Activated CD8-positive, alpha-beta memory T cell treated with anti-CD3 and anti-CD28 coated beads for 24 hours (primary cell): Measurements from ENCODE around the gene EXOSC9.
A peak's percentile ranks its signal among the peaks of the same experiment; 100 is the strongest.
"Not testable (repeated sequence)": the region's sequence is repeated elsewhere in the genome, so short reads cannot be mapped to it uniquely, and the experiment has no call there.

ENCODE experiments used
- DNase-seq: peaks from one replicate; pipeline ENCODE4 v3.0.0-alpha.2; 2020

EXOSC9 gene, protein sequence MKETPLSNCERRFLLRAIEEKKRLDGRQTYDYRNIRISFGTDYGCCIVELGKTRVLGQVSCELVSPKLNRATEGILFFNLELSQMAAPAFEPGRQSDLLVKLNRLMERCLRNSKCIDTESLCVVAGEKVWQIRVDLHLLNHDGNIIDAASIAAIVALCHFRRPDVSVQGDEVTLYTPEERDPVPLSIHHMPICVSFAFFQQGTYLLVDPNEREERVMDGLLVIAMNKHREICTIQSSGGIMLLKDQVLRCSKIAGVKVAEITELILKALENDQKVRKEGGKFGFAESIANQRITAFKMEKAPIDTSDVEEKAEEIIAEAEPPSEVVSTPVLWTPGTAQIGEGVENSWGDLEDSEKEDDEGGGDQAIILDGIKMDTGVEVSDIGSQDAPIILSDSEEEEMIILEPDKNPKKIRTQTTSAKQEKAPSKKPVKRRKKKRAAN

GRCh38 chr4:121800961-121801714 is at the start of gene EXOSC9:
TSS of gene EXOSC9 (plus strand) at chr4:121801323. CDS start at chr4:121801425, 102 bp downstream.
- DNase-seq = peak; percentile 99

GRCh38 chr4:121752142-121752541 is 49.0 kb upstream of the EXOSC9 start:
- DNase-seq = not testable (repeated sequence)

DNA sequence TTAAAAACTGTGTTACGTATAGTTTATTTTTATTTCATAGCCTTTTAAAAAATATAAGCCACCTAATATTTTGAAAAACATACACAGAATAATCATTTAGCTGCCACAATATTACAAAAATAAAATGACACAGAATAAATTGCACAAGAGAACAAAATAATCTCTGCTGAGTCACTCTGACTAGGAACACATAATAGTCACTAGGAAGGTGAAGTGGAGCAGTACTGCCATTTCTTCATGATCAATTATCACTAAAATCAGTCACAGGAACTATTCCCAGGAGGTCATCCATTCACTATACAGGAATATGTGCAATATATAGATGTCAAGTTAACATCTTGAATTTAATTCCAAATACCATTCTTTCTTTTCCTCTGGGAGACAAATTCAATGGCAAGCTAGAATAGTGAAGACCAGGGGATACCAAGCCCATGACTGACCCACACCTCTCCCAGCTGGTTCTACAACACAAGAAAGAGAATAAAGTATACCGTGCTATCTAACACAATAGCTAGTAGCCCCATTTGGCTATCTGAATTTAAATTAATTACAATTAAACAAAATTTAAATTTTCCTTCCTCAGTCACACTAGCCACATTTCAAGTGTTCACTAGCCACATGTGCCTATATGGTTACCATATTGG is 42.1 kb upstream of the EXOSC9 start:
- no peak for DNase-seq

DNA sequence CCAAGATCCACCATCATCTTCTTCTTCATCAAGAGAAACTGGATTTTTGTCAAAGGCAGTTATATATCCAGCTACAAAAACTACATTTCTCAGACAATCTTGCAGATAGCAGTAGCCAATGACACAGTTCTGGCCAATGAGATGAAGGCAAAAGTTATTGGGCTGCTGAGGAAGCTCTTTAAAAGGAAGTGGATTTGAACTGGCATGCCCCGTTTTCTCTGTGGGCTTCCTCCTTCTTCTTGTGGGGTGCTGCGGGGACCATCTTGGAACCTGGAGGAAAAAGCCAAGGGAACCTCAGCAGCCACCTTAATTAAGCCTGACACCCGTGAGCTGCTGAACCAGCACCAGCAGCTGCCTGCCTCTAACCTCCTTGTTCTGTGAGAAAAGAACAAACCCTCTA is 40.9 kb upstream of the EXOSC9 start:
- DNase-seq = no peak

DNA sequence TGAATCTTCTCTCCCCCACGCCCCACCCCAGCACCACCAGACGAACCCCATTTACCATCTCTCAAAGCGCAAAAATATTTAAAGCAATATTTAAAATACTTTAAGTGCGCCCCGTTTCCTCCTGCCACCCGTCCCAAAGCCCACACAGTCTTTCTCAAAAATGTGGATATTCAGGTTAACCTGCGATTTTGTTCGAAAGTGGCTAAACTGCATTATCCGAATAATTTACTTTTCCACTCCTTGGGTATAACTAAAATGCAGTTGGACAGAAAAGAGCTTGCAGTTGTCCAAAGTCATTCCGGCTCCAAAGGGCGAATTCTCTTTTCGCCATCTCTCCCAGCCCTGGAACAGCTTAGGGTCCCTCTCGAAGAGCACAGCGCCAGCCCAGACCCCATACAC is 36.8 kb upstream of the EXOSC9 start:
- DNase-seq = no peak

- no peak for DNase-seq
Measured at GRCh38 chr4:121764702-121765367, 36.3 kb upstream of the EXOSC9 start, which contains the start of gene SMIM43. TSS of gene SMIM43 (minus strand) at chr4:121765164. CDS start at chr4:121765105, 59 bp downstream.

GRCh38 chr4:121765368-121765705 is 35.8 kb upstream of the EXOSC9 start:
- no peak for DNase-seq

DNA sequence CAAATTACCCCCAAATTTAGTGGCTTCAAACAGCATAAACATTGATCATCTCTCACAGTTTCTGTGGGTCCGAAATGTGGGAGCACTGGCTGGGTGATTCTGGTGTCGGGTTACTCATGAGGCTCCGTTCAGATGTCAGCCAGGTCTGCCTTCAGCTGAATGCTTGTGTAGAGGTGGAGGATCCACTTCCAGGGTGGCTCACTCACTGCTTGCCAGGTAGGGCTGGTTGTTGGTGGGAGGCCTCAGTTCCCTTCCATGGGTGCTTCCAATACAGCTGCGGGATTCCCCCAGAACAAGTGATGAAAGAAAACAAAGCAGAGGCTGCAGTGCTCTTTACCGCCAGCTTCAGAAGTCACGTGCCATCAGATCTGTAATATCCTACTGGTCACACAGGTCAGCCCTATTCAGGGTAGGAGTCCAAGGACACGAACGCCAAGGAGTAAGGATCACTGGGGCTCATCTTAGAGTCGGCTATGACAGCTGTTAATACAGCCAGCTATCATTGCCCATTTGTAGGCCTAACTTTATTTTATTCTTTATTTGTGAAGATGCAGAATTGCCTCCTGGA is 35.1 kb upstream of the EXOSC9 start:
- DNase-seq = no peak

DNA sequence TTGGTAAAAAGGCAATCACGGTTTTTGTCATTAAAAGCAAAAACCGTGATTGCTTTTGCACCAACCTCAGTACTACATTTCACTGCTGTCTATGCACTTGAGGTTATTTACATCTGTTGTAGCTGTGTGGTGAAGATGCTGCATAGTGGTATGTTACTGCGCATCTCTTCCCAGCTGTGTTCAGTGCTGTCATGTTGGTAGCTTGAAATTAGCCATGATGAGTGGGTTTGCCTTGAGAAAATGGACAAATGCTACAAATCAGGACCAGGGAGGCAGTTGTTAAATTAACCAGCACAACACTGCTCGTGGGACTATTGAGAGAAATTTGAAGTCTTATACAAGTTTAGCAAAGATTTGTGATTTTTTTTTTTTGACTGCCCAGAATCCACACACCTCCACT is 34.0 kb upstream of the EXOSC9 start:
- DNase-seq = no peak

DNA sequence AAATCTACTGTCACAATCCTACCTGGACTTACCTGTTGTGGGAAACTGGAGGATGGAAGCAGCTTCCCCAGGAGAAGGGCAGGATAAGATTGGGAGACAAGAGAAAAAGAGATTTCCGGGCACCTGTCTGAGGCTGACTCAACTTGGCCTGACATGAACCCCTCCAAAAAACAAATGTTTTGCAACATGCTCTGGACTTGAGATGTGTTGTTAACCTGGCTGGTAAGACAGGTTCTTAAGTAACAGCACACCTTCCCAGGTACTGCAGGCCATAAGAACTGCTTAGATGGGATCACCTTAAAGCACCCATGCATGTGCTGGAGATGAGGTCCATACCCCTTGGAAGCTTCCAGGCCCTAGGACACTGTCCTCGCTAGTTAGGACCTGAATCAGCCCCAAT is 31.8 kb upstream of the EXOSC9 start:
- no peak for DNase-seq

GRCh38 chr4:121771869-121772268 is 29.3 kb upstream of the EXOSC9 start:
- no peak for DNase-seq

DNA sequence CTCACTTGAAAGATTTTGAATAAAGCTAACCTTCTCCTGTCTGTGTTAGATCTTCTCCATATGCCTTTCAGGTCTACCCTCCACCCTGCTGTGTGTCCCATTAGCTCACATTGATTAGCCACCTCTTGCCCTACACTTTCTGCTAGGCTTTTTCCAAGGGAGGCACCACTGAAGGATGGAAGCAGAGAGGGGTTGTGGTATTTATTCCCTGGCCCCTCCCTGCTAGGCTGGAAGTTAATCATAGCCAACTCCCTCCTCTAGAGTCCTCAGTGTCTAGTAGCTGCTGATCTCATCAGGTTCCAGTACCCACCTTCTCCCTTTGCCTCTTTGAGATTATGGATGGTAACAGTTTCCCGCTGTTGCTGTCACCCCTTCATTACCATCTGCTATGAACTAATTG is 27.2 kb upstream of the EXOSC9 start:
- no peak for DNase-seq

DNA sequence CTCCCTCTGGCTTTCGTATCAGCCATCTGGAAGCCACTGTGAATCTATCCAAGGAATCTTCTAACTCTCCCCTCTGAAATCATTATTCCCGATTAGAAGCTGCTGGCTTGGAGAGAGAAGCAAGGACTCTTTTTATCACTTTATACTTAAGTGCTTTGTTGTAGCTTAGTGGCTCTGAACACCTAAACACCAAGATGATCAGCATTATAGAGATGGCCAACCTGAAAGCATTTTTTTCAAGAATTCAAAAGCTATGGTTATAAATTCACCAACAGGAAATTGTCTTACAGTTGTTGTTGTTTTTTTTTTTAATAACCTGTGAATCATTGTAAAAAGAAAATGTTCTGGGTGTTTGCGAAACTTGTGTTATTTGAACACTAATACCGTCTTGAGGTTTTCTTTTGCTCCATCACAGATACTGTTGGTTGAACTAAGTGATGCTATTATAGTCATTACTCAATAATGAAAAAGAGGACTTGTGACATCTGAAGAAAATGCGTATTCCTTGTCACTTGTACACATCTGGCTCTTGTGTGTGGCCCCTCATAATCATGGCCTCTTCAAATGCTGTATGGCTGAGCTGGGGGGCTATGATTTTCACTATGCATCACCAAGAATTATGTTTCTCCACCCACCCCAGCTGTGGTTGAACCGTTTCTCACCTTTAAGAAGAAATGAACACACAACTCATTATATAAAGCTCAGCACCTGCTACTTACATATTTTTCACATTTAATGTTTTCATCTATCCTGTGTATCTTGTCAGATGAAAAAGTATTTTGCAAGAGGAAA is 24.3 kb upstream of the EXOSC9 start:
- DNase-seq = no peak

DNA sequence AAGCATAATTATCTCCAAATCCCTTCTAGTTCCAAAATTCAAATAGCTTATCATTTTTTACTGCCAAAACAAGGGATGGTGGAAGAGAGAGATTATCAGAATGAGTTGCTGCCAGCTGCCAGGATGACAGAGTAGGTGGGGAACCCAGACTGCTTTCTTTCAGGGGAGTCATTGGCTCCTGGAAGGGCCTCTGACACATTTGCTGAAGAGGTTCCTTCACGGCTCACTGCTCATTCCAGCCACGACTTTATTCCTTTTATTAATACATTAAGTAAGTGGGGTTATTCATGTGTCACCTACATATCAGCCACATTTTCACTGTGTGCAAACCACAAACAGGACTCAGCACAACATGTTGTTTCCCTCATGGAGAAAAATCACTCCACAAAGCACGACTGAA is 23.5 kb upstream of the EXOSC9 start:
- DNase-seq = no peak

DNA sequence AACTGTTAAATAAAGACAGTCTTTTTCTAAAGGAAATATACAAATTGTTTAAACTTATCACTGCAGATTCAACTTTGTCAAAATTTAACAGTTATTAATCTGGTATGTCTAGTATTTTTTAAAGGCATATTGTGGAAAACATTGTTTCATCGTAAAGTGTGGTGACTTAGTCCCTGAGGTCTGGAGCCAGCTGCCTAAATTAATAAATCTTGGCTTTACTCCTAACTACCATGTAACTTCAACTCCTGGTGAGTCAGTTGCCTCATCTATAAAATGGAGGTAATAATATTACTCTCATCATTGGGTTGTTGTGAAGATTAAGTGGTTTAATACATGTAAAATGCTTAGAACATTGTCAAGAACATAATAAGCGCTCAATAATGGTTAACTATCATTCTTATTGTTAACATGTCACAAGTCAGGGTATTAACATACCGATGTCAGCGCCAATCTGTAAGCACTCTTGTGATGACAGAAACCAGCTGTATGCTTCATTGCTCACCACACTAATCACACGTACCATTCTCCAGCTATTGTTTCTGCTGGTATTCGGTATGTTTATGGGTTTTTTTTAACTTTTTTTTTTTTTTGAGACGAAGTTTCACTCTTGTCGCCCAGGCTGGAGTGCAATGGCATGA is 22.0 kb upstream of the EXOSC9 start:
- DNase-seq = no peak

- DNase-seq = no peak
Measured at GRCh38 chr4:121783210-121783609, 17.9 kb upstream of the EXOSC9 start.

- DNase-seq = no peak
Measured at GRCh38 chr4:121784401-121784800, 16.7 kb upstream of the EXOSC9 start.

- DNase-seq = no peak
Measured at GRCh38 chr4:121784975-121785374, 16.1 kb upstream of the EXOSC9 start.

DNA sequence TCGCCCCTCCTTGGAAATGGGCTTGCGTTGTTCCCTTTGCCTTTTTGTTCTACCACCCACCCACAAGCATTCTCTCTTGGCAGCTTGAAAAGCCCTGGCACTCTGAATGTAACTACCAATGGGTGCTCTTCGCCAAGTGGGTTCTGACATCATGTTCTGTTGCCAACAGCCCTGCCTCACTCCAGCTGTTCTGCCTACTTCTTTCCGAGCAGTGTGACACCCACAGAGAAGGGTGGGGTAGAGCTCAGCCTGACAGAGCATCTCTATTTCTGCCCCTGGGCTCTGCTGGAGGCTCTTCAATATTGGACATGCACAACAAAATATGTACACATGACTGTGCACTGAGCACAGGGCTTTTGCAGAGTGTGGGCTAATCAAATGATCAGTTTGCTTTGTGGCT is 15.6 kb upstream of the EXOSC9 start:
- DNase-seq = no peak

DNA sequence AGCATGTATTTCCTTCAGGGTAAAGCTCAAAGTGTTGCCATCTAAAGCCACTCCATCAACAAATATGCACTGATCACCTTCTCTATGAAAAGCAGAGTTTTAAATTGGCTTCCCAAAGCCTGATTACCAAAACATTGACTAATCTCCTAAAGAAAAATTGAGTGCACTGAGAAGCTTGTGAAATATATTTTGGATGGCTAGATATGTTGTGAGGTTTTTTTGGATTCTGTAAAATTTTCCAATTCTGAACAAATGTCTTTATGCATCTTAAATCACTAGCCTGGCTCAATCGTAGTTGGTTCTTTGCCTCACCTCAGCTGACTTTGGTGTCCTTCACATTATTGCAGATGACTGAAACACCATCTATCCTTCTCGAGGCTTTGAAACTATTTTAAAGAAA is 14.9 kb upstream of the EXOSC9 start:
- no peak for DNase-seq

DNA sequence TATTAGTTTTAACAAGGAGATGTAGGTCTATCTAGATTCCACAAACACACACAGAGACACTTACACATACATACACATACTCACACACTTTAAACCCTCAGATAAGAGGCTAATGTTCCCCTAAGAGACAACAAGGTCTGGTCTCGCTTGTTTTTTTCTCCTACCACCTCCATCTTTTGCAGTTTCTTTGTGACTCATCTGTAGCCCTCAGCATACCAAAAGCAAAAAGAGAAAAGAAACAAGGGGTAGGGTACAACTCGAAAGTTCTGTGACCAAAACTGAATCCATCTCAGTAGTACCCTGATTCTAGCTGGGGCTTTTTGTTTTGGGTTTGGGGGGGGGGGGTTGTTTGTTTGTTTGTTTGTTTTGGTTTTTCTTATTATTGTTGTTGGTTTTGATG is 12.2 kb upstream of the EXOSC9 start:
- no peak for DNase-seq

- no peak for DNase-seq
Measured at GRCh38 chr4:121789455-121789854, 11.7 kb upstream of the EXOSC9 start.
